ENCODE measurements around the gene ELL.

ELL gene

DNA sequence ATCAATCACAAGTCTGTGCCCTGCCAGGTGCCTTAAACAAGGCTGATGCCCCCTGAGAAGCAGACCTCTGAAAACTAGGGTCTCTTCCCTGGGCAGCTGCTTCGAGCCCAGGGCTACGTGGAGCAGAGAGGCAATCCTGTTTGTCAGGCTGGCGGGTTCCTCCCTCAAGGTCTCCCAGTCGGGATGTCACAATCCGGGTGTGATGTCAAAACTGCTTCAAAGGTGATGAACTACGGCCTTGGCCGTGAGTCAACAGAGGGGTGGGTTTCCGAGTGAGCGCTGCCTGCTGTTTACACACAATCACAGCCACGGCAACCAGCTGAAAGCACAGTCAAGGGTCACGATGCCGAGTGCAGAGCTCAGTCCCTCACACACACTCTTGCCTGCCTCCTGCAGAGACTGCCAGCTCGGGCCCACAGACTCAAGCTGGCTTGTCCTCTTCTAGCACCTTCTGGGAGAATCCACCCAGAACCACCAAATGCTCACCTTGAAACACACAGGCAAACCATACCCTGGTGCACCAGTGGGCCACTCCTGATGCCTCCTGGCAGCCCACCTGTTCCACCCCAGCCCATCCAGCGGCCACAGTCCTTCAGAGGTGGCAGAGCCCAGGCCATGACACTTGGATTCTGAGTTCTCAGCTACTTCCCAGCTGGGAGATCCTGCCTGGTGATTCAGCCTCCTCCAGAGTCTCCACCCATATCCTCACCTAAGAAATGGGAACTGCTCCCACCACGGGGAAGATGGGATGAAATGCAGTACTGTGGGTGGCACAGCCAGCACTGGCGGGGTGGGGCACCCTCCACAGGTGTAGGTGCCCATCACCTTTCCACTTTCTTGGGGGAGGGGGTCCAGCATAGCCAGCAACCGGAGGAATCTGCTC, 6.8 kb downstream of the ELL start:
- no peak for ATAC-seq

DNA sequence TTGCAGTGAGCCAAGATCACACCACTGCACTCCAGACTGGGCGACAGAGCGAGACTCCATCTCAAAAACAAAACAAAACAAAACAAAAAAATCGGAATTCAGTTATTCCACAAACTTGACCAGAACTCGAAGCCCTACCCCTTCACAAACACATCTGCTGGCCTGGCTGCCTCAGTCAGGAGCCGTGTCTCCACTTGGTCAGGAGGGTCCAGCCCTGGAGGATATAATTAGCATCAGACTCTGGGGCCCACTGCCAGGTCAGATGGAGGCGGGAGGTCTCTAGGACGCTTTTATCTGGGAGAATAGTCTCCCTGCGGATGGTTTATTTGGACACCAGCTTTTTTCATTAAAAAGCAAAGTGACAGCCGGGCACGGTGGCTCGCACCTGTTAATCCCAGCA, 8.0 kb downstream of the ELL start:
- TF ChIP-seq, protein P1, sequence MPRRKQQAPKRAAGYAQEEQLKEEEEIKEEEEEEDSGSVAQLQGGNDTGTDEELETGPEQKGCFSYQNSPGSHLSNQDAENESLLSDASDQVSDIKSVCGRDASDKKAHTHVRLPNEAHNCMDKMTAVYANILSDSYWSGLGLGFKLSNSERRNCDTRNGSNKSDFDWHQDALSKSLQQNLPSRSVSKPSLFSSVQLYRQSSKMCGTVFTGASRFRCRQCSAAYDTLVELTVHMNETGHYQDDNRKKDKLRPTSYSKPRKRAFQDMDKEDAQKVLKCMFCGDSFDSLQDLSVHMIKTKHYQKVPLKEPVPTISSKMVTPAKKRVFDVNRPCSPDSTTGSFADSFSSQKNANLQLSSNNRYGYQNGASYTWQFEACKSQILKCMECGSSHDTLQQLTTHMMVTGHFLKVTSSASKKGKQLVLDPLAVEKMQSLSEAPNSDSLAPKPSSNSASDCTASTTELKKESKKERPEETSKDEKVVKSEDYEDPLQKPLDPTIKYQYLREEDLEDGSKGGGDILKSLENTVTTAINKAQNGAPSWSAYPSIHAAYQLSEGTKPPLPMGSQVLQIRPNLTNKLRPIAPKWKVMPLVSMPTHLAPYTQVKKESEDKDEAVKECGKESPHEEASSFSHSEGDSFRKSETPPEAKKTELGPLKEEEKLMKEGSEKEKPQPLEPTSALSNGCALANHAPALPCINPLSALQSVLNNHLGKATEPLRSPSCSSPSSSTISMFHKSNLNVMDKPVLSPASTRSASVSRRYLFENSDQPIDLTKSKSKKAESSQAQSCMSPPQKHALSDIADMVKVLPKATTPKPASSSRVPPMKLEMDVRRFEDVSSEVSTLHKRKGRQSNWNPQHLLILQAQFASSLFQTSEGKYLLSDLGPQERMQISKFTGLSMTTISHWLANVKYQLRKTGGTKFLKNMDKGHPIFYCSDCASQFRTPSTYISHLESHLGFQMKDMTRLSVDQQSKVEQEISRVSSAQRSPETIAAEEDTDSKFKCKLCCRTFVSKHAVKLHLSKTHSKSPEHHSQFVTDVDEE (CRISPR knock-in tag; IDR thresholded peaks at IDR 0.05): no peak
- 0 out of 2 replicates have a peak, but pooled peaks have one; percentile 12 for TF ChIP-seq TCF4 (CRISPR knock-in tag; IDR thresholded peaks at IDR 0.05; ENCODE audit: borderline replicate concordance)
- no peak for TF ChIP-seq ARNTL (CRISPR knock-in tag; IDR thresholded peaks at IDR 0.05; ENCODE audit: borderline replicate concordance, low read depth)
- TF ChIP-seq ESRRG (CRISPR knock-in tag; IDR thresholded peaks at IDR 0.05): no peak
- TF ChIP-seq BACH2 (CRISPR knock-in tag; IDR thresholded peaks at IDR 0.05; ENCODE audit: borderline replicate concordance): no peak
- TF ChIP-seq ZC3H10 (CRISPR knock-in tag; IDR thresholded peaks at IDR 0.05): no peak
- TF ChIP-seq TOX (CRISPR knock-in tag; IDR thresholded peaks at IDR 0.05; ENCODE audit: borderline replicate concordance): no peak
- TF ChIP-seq, protein P2, sequence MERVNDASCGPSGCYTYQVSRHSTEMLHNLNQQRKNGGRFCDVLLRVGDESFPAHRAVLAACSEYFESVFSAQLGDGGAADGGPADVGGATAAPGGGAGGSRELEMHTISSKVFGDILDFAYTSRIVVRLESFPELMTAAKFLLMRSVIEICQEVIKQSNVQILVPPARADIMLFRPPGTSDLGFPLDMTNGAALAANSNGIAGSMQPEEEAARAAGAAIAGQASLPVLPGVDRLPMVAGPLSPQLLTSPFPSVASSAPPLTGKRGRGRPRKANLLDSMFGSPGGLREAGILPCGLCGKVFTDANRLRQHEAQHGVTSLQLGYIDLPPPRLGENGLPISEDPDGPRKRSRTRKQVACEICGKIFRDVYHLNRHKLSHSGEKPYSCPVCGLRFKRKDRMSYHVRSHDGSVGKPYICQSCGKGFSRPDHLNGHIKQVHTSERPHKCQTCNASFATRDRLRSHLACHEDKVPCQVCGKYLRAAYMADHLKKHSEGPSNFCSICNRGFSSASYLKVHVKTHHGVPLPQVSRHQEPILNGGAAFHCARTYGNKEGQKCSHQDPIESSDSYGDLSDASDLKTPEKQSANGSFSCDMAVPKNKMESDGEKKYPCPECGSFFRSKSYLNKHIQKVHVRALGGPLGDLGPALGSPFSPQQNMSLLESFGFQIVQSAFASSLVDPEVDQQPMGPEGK (CRISPR knock-in tag; IDR thresholded peaks at IDR 0.05; ENCODE audit: borderline replicate concordance): no peak
- no peak for TF ChIP-seq CSDC2 (CRISPR knock-in tag; IDR thresholded peaks at IDR 0.05)
- no peak for TF ChIP-seq SNAI2 (CRISPR knock-in tag; IDR thresholded peaks at IDR 0.05)
- no peak for TF ChIP-seq GLIS3 (CRISPR knock-in tag; IDR thresholded peaks at IDR 0.05)
- TF ChIP-seq ZNF70 (CRISPR knock-in tag; IDR thresholded peaks at IDR 0.05): peak; percentile 72; the same call in 1 of the 2 replicates
- ATAC-seq: no peak

More for the DNA sequence above, 6.8 kb downstream of the ELL start:
- TF ChIP-seq GLIS3 (CRISPR knock-in tag; IDR thresholded peaks at IDR 0.05): no peak
- no peak for TF ChIP-seq ZNF8 (CRISPR knock-in tag; IDR thresholded peaks at IDR 0.05)
- TF ChIP-seq PPARA (CRISPR knock-in tag; IDR thresholded peaks at IDR 0.05; ENCODE audit: borderline replicate concordance): no peak
- no peak for TF ChIP-seq TOX (CRISPR knock-in tag; IDR thresholded peaks at IDR 0.05; ENCODE audit: borderline replicate concordance)
- TF ChIP-seq CSDC2 (CRISPR knock-in tag; IDR thresholded peaks at IDR 0.05): no peak
- TF ChIP-seq, protein P3, sequence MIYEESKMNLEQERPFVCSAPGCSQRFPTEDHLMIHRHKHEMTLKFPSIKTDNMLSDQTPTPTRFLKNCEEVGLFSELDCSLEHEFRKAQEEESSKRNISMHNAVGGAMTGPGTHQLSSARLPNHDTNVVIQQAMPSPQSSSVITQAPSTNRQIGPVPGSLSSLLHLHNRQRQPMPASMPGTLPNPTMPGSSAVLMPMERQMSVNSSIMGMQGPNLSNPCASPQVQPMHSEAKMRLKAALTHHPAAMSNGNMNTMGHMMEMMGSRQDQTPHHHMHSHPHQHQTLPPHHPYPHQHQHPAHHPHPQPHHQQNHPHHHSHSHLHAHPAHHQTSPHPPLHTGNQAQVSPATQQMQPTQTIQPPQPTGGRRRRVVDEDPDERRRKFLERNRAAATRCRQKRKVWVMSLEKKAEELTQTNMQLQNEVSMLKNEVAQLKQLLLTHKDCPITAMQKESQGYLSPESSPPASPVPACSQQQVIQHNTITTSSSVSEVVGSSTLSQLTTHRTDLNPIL (CRISPR knock-in tag; IDR thresholded peaks at IDR 0.05; ENCODE audit: low read depth): no peak
- no peak for TF ChIP-seq BACH2 (CRISPR knock-in tag; IDR thresholded peaks at IDR 0.05; ENCODE audit: borderline replicate concordance)
- TF ChIP-seq RARB (CRISPR knock-in tag; IDR thresholded peaks at IDR 0.05): no peak
- TF ChIP-seq, protein P1 (CRISPR knock-in tag; IDR thresholded peaks at IDR 0.05): no peak
- no peak for TF ChIP-seq ZNF70 (CRISPR knock-in tag; IDR thresholded peaks at IDR 0.05)
- TF ChIP-seq, protein P4, sequence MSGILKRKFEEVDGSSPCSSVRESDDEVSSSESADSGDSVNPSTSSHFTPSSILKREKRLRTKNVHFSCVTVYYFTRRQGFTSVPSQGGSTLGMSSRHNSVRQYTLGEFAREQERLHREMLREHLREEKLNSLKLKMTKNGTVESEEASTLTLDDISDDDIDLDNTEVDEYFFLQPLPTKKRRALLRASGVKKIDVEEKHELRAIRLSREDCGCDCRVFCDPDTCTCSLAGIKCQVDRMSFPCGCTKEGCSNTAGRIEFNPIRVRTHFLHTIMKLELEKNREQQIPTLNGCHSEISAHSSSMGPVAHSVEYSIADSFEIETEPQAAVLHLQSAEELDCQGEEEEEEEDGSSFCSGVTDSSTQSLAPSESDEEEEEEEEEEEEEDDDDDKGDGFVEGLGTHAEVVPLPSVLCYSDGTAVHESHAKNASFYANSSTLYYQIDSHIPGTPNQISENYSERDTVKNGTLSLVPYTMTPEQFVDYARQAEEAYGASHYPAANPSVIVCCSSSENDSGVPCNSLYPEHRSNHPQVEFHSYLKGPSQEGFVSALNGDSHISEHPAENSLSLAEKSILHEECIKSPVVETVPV (CRISPR knock-in tag; IDR thresholded peaks at IDR 0.05): no peak
- TF ChIP-seq ZNF565 (CRISPR knock-in tag; conservative IDR thresholded peaks at IDR 0.05; ENCODE audit: low read depth): no peak
- TF ChIP-seq SNAI2 (CRISPR knock-in tag; IDR thresholded peaks at IDR 0.05): no peak
- no peak for TF ChIP-seq ISL1 (CRISPR knock-in tag; IDR thresholded peaks at IDR 0.05)

Data from SK-N-SH treated with all-trans-retinoic acid at 6 μM for 48 hours (cell line).